ENCODE measurements around the gene PSME2. TPM values are rescaled to one million over a fixed set of nuclear protein-coding genes. Genes with fewer than 3 reads are reported as not detected.
A peak's percentile ranks its signal among the peaks of the same experiment; 100 is the strongest.

The PSME2 gene
- total and polyA plus RNA-seq, 9 of the 15 experiments (the other 6 are each of a cell fraction or from before 2014, with no cell fraction given) = 111 to 579 (median 159) TPM

DNA sequence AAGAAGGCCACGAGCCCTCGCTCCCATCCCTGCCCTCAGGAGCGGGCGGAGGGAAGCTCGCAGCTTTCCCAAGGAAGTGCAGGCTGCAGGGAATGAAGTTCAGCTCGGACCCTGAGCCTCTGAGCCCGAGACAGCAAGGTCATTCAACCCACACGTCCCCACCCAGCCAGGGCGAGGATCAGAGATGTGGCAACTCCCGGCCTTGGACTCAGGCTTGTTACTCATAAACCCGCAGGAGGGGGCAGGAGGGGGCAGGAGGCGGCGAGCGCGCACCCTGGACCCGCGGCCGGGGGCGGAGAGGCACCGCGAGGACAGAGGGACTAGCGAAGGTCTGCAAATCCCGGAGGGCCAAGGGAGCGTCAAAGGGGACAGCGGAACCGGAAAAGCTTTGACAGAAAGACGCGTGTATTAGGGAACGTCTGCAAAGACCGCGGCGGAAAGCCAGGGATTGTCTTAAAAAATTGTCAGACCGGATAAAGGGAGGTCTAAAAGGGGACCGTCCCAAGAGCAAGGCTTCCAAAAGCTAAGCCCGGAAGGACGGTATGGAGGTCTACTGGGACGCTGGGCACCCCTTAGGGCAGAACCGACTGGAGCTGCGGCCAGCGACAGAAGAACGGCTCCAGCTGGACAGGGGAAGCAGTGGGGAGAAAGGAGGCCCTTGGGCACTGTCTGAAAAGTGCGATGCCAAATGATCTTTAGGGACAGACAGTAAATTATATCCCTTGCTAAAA lies 32.4 kb downstream of the PSME2 start (continued):
- no peak for TF ChIP-seq NEUROD1 (IDR thresholded peaks at IDR 0.05; ENCODE audit: borderline replicate concordance, low read depth, low read length, partially characterized antibody)
- TF ChIP-seq RBM22 (IDR thresholded peaks at IDR 0.05; ENCODE audit: low read depth, low read length, poor library complexity, severe bottlenecking) = no peak
- TF ChIP-seq GTF2F1 (IDR thresholded peaks at IDR 0.05; ENCODE audit: low read depth, low read length) = no peak
- TF ChIP-seq, protein P1, sequence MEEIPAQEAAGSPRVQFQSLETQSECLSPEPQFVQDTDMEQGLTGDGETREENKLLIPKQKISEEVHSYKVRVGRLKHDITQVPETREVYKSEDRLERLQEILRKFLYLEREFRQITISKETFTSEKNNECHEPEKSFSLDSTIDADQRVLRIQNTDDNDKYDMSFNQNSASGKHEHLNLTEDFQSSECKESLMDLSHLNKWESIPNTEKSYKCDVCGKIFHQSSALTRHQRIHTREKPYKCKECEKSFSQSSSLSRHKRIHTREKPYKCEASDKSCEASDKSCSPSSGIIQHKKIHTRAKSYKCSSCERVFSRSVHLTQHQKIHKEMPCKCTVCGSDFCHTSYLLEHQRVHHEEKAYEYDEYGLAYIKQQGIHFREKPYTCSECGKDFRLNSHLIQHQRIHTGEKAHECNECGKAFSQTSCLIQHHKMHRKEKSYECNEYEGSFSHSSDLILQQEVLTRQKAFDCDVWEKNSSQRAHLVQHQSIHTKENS (CRISPR knock-in tag; IDR thresholded peaks at IDR 0.05) = no peak
- no peak for TF ChIP-seq FOXJ2 (tag; IDR thresholded peaks at IDR 0.05)
- TF ChIP-seq ZBTB1 (CRISPR knock-in tag; IDR thresholded peaks at IDR 0.05; ENCODE audit: borderline replicate concordance, low read depth) = no peak
- TF ChIP-seq HEY1 (CRISPR knock-in tag; IDR thresholded peaks at IDR 0.05; ENCODE audit: borderline replicate concordance) = no peak
- TF ChIP-seq, protein P2, sequence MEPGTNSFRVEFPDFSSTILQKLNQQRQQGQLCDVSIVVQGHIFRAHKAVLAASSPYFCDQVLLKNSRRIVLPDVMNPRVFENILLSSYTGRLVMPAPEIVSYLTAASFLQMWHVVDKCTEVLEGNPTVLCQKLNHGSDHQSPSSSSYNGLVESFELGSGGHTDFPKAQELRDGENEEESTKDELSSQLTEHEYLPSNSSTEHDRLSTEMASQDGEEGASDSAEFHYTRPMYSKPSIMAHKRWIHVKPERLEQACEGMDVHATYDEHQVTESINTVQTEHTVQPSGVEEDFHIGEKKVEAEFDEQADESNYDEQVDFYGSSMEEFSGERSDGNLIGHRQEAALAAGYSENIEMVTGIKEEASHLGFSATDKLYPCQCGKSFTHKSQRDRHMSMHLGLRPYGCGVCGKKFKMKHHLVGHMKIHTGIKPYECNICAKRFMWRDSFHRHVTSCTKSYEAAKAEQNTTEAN (CRISPR knock-in tag; IDR thresholded peaks at IDR 0.05) = no peak
- TF ChIP-seq, protein P3, sequence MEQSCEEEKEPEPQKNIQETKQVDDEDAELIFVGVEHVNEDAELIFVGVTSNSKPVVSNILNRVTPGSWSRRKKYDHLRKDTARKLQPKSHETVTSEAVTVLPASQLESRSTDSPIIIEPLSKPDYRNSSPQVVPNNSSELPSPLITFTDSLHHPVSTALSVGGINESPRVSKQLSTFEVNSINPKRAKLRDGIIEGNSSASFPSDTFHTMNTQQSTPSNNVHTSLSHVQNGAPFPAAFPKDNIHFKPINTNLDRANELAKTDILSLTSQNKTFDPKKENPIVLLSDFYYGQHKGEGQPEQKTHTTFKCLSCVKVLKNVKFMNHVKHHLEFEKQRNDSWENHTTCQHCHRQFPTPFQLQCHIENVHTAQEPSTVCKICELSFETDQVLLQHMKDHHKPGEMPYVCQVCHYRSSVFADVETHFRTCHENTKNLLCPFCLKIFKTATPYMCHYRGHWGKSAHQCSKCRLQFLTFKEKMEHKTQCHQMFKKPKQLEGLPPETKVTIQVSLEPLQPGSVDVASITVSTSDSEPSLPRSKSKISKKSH (CRISPR knock-in tag; IDR thresholded peaks at IDR 0.05) = no peak
- TF ChIP-seq PCBP2 (IDR thresholded peaks at IDR 0.05; ENCODE audit: low read depth, low read length, poor library complexity, severe bottlenecking) = no peak
- no peak; the same call in 1 of the 2 replicates for TF ChIP-seq MBD2 (IDR thresholded peaks at IDR 0.05; ENCODE audit: borderline replicate concordance, low read depth)
- no peak for TF ChIP-seq HNRNPUL1 (IDR thresholded peaks at IDR 0.05; ENCODE audit: low read length)
- TF ChIP-seq HNRNPK (IDR thresholded peaks at IDR 0.05; ENCODE audit: low read depth, low read length, poor library complexity, severe bottlenecking) = no peak
- TF ChIP-seq EGR1 (conservative IDR thresholded peaks at IDR 0.05) = peak; percentile 95
- TF ChIP-seq TCF7L2 (IDR thresholded peaks at IDR 0.05; ENCODE audit: low read depth, low read length) = no peak
- TF ChIP-seq ZNF282 (CRISPR knock-in tag; IDR thresholded peaks at IDR 0.05) = no peak
- TF ChIP-seq ATF7 (IDR thresholded peaks at IDR 0.05) = no peak; the same call in 1 of the 2 replicates
- TF ChIP-seq, protein P4, sequence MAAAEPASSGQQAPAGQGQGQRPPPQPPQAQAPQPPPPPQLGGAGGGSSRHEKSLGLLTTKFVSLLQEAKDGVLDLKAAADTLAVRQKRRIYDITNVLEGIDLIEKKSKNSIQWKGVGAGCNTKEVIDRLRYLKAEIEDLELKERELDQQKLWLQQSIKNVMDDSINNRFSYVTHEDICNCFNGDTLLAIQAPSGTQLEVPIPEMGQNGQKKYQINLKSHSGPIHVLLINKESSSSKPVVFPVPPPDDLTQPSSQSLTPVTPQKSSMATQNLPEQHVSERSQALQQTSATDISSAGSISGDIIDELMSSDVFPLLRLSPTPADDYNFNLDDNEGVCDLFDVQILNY (CRISPR knock-in tag; IDR thresholded peaks at IDR 0.05) = no peak
- TF ChIP-seq GTF2E2 (tag; IDR thresholded peaks at IDR 0.05) = peak; percentile 57; the same call in 1 of the 2 replicates
- no peak for TF ChIP-seq ZNF347 (CRISPR knock-in tag; IDR thresholded peaks at IDR 0.05; ENCODE audit: low read depth)
- TF ChIP-seq ZKSCAN3 (CRISPR knock-in tag; IDR thresholded peaks at IDR 0.05) = no peak
- no peak for TF ChIP-seq ZNF695 (CRISPR knock-in tag; IDR thresholded peaks at IDR 0.05)
- peak; percentile 32; the same call in 1 of the 2 replicates for TF ChIP-seq KLF1 (tag; IDR thresholded peaks at IDR 0.05)
- TF ChIP-seq BHLHE40 (IDR thresholded peaks at IDR 0.05; ENCODE audit: low read length) = no peak

Data from K562 (cell line).